GM23338 (cell line): Measurements from ENCODE around the gene TIAM1.

ENCODE experiments used
- CREB1 ChIP-seq: fragments of 250-450 bp; sonication (Bioruptor Pico); IDR thresholded peaks from 2 replicates; pipeline ENCODE4 v1.5.0; 2020; ENCODE audit warnings: low read depth, mild to moderate bottlenecking, moderate library complexity
- CTCF ChIP-seq, 2 experiments: fragments of 200-600 bp in 1 of 2; sonication (generic) in 1 of 2; conservative IDR thresholded peaks; 2 replicates each; pipeline versions ENCODE4 v1.5.1 to v1.6.1; 2016 to 2017; ENCODE audit warnings: antibody characterized with exemption in 2 of 2, low read depth in 2 of 2, mild to moderate bottlenecking in 2 of 2, moderate library complexity in 1 of 2
- EZH2 ChIP-seq: fragments of 200-600 bp; sonication (generic); IDR thresholded peaks from one replicate; pipeline ENCODE4 v1.8.0; 2017; ENCODE audit warnings: antibody characterized with exemption, mild to moderate bottlenecking, low read depth; ENCODE audit not compliant: unreplicated experiment
- EZH2phosphoT487 ChIP-seq: fragments of 200-600 bp; sonication (generic); IDR thresholded peaks from one replicate; pipeline ENCODE4 v1.8.1; 2018; ENCODE audit warnings: antibody characterized with exemption; ENCODE audit not compliant: unreplicated experiment
- JUNB ChIP-seq: IDR thresholded peaks from one replicate; pipeline ENCODE4 v1.6.1; 2016; ENCODE audit warnings: antibody characterized with exemption; ENCODE audit not compliant: unreplicated experiment
- POLR2AphosphoS5 ChIP-seq: IDR thresholded peaks from 2 replicates; pipeline ENCODE4 v1.6.1; 2016; ENCODE audit warnings: antibody characterized with exemption, low read depth
- REST ChIP-seq: IDR thresholded peaks from one replicate; pipeline ENCODE4 v1.6.1; 2018; ENCODE audit warnings: antibody characterized with exemption; ENCODE audit not compliant: unreplicated experiment
- STAT1 ChIP-seq: IDR thresholded peaks from one replicate; pipeline ENCODE4 v1.6.1; 2016; ENCODE audit warnings: antibody characterized with exemption; ENCODE audit not compliant: unreplicated experiment
- ZNF114 ChIP-seq: fragments of 250-450 bp; sonication (Bioruptor Pico); IDR thresholded peaks from 2 replicates; pipeline ENCODE4 v1.5.0; 2020; ENCODE audit warnings: mild to moderate bottlenecking, moderate library complexity
- ZNF331 ChIP-seq: fragments of 250-450 bp; sonication (Bioruptor Pico); IDR thresholded peaks from 2 replicates; pipeline ENCODE4 v1.5.0; 2020; ENCODE audit warnings: low read depth, mild to moderate bottlenecking, moderate library complexity

- TF ChIP-seq CTCF (conservative IDR thresholded peaks at IDR 0.05; ENCODE audit: low read depth in 2 of 2) (no peak), REST (no peak), POLR2AphosphoS5 (no peak), EZH2 (no peak), ZNF114 (CRISPR knock-in tag) (no peak), STAT1 (no peak), EZH2phosphoT487 (no peak), JUNB (no peak), CREB1 (no peak), ZNF331 (CRISPR knock-in tag) (no peak)
These were observed 139.3 kb downstream of the TIAM1 start for GRCh38 chr21:31204801-31205200.
